ENCODE measurements around the gene KREMEN1.

GRCh38 chr22:29195118-29195963, 122.5 kb downstream of the KREMEN1 start:
- no peak for TF ChIP-seq CTCF (IDR thresholded peaks at IDR 0.05)
- TF ChIP-seq, protein P1, sequence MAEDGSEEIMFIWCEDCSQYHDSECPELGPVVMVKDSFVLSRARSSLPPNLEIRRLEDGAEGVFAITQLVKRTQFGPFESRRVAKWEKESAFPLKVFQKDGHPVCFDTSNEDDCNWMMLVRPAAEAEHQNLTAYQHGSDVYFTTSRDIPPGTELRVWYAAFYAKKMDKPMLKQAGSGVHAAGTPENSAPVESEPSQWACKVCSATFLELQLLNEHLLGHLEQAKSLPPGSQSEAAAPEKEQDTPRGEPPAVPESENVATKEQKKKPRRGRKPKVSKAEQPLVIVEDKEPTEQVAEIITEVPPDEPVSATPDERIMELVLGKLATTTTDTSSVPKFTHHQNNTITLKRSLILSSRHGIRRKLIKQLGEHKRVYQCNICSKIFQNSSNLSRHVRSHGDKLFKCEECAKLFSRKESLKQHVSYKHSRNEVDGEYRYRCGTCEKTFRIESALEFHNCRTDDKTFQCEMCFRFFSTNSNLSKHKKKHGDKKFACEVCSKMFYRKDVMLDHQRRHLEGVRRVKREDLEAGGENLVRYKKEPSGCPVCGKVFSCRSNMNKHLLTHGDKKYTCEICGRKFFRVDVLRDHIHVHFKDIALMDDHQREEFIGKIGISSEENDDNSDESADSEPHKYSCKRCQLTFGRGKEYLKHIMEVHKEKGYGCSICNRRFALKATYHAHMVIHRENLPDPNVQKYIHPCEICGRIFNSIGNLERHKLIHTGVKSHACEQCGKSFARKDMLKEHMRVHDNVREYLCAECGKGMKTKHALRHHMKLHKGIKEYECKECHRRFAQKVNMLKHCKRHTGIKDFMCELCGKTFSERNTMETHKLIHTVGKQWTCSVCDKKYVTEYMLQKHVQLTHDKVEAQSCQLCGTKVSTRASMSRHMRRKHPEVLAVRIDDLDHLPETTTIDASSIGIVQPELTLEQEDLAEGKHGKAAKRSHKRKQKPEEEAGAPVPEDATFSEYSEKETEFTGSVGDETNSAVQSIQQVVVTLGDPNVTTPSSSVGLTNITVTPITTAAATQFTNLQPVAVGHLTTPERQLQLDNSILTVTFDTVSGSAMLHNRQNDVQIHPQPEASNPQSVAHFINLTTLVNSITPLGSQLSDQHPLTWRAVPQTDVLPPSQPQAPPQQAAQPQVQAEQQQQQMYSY (CRISPR knock-in tag; IDR thresholded peaks at IDR 0.05), result no peak
- TF ChIP-seq SP1 (CRISPR knock-in tag; conservative IDR thresholded peaks at IDR 0.05), result no peak
- no peak for TF ChIP-seq NR3C1 (CRISPR knock-in tag; conservative IDR thresholded peaks at IDR 0.05; ENCODE audit: low read depth)
- no peak for TF ChIP-seq KAT7 (CRISPR knock-in tag; IDR thresholded peaks at IDR 0.05; ENCODE audit: borderline replicate concordance)
- TF ChIP-seq JUN (CRISPR knock-in tag; IDR thresholded peaks at IDR 0.05), result no peak
- TF ChIP-seq MYBL2 (CRISPR knock-in tag; IDR thresholded peaks at IDR 0.05), result no peak
- no peak for TF ChIP-seq HMGA2 (CRISPR knock-in tag; IDR thresholded peaks at IDR 0.05)
- no peak for TF ChIP-seq ATF2 (CRISPR knock-in tag; IDR thresholded peaks at IDR 0.05; ENCODE audit: borderline replicate concordance, low read depth)
- no peak for TF ChIP-seq STAT6 (CRISPR knock-in tag; conservative IDR thresholded peaks at IDR 0.05; ENCODE audit: low read depth)
- TF ChIP-seq, protein P2, sequence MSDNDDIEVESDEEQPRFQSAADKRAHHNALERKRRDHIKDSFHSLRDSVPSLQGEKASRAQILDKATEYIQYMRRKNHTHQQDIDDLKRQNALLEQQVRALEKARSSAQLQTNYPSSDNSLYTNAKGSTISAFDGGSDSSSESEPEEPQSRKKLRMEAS (CRISPR knock-in tag; IDR thresholded peaks at IDR 0.05), result no peak
- TF ChIP-seq ZBTB21 (CRISPR knock-in tag; IDR thresholded peaks at IDR 0.05; ENCODE audit: borderline replicate concordance), result no peak

All from WTC11 (cell line).